IPS-NIHi11 (cell line): Measurements from ENCODE around the gene PDCD1LG2.
"Not testable (repeated sequence)": the region's sequence is repeated elsewhere in the genome, so short reads cannot be mapped to it uniquely, and the experiment has no call there.

Experiments
- DNase-seq: peaks from one replicate; pipeline ENCODE4 v3.0.0; 2012; ENCODE audit warnings: mixed read lengths, low spot score

The PDCD1LG2 gene

GRCh38 chr9:5566054-5566618 lies 55.8 kb downstream of the PDCD1LG2 start:
- no peak for DNase-seq

- no peak for DNase-seq
Measured at GRCh38 chr9:5568868-5569267, 58.5 kb downstream of the PDCD1LG2 start.

- DNase-seq, result no peak
Measured at GRCh38 chr9:5569409-5569808, 59.1 kb downstream of the PDCD1LG2 start.

GRCh38 chr9:5569891-5570290 lies 59.6 kb downstream of the PDCD1LG2 start:
- no peak for DNase-seq

- DNase-seq, result no peak
Measured at GRCh38 chr9:5571629-5572232, 61.4 kb downstream of the PDCD1LG2 start.

GRCh38 chr9:5574097-5574496 lies 63.8 kb downstream of the PDCD1LG2 start:
- DNase-seq, result no peak

GRCh38 chr9:5575000-5575399 lies 64.7 kb downstream of the PDCD1LG2 start:
- DNase-seq, result no peak

GRCh38 chr9:5577225-5577624 lies 66.9 kb downstream of the PDCD1LG2 start:
- DNase-seq, result no peak

GRCh38 chr9:5578018-5578697 lies 67.8 kb downstream of the PDCD1LG2 start:
- DNase-seq, result no peak

GRCh38 chr9:5578698-5579085 lies 68.4 kb downstream of the PDCD1LG2 start:
- DNase-seq, result no peak

GRCh38 chr9:5579881-5580280 lies 69.5 kb downstream of the PDCD1LG2 start:
- DNase-seq, result no peak

- DNase-seq, result no peak
Measured at GRCh38 chr9:5580650-5581049, 70.3 kb downstream of the PDCD1LG2 start.

- not testable (repeated sequence) for DNase-seq
Measured at GRCh38 chr9:5581706-5582105, 71.4 kb downstream of the PDCD1LG2 start.

GRCh38 chr9:5582835-5583195 lies 72.5 kb downstream of the PDCD1LG2 start:
- DNase-seq, result no peak

GRCh38 chr9:5586391-5586802 lies 76.1 kb downstream of the PDCD1LG2 start:
- DNase-seq, result no peak

- DNase-seq, result no peak
Measured at GRCh38 chr9:5587024-5587423, 76.7 kb downstream of the PDCD1LG2 start.

GRCh38 chr9:5592231-5592630 lies 81.9 kb downstream of the PDCD1LG2 start:
- DNase-seq, result no peak

- no peak for DNase-seq
Measured at GRCh38 chr9:5592904-5593303, 82.6 kb downstream of the PDCD1LG2 start.

GRCh38 chr9:5593904-5594303 lies 83.6 kb downstream of the PDCD1LG2 start:
- no peak for DNase-seq

- no peak for DNase-seq
Measured at GRCh38 chr9:5596173-5596572, 85.8 kb downstream of the PDCD1LG2 start.

GRCh38 chr9:5608298-5609225 lies 98.2 kb downstream of the PDCD1LG2 start:
- no peak for DNase-seq

GRCh38 chr9:5609226-5609596 lies 98.9 kb downstream of the PDCD1LG2 start:
- DNase-seq, result no peak

- no peak for DNase-seq
Measured at GRCh38 chr9:5610491-5610890, 100.2 kb downstream of the PDCD1LG2 start.
